ENCODE data around the gene BZW1.

The BZW1 gene

DNA sequence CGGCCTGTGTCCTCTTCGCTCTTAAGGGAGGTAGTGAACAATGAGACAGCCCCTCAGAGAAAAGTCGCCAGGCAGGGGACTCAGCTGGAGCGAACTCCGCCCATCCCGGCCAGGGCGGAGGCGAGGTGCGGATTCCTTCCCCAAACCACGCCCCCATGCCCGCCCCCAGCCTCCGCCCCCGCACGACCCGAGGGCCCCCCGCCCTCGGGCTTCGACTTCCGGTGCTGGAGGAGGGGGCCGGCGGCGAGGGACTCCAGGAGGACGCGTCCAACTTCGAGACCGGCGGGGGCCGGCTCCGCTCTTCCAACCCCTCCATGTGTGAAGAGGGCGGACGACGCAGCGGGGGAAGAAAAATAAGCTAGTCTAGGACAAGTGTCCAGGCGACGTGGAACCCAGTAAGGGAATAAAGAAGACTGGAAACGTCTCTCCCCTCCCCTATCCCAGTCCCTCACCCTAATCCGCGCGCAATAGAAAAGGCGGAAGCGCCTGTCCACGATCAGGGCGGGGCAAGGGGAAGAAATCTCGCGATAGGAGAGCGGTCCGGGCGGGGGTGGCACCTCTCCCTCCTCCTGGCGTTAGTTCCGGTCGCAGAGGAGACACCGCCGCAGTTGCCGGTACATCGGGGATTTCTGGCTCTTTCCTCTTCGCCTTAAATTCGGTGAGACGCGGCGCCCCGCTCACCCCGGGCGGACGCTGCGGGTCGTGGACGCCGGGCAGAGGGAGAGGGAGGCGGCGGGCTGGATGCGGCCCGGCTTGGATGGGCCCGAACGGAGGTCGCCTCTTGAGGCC, at the start of gene BZW1:
BZW1 (plus strand) TSS at position 578 of the 789 bp plus-strand sequence. CDS start 1,308 bp downstream, outside the sequence.
- peak; percentile 80 to 89 for ATAC-seq

DNA sequence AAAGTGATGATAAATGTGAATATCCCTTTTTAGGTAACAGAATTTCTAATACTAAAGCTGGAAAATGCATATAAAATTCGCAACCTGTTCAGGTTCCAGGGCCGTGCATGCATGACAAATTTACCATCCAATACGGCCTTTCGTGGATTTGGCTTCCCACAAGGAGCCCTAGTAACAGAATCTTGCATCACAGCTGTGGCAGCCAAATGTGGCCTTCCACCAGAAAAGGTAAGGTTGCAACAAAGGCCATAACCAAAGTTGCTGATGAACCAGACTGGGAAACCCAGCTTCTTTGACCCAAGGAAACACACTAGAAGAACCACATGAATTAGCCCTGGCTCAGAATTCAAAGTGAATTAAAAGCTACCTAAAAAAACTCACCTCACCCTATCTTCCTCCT, 49.6 kb upstream of the BZW1 start:
- ATAC-seq = no peak

- ATAC-seq = no peak
These were observed 48.3 kb upstream of the BZW1 start for GRCh38 chr2:200763422-200763821.

DNA sequence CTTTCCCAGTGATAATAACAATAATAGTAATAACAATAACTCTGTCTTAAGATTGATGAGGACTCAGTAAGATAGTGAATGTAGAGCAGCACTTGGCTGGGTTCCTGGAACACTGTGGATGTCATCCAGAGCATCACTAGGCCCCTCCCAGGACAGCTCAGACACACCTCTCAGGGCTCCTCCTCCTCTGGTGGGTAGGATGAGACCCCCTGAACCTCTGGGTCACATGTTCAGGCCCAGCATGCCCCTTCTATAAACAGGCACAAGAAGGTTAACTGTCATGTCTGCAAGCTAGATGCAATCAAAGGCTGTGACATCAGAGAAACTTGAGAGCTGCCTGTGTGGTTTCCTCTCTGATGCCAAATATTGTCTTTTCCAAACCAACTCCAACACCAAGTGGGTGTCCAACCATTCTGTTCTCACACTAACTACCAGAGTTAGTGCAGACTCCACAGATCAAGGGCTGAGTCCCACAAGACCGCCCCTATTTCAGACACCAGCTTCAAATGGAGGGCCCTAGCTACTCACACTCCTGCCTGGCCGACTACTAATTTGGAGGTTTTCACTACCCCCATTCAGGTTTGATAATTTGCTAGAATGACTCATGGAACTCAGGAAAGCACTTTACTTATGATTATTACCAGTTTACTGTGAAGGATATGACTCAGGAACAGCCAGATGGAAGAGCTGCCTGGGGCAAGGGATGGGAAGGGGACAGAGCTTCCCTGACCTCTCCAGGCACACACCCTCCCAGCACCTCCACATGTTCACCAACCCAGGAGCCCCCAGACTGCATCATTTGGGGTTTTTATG, 46.4 kb upstream of the BZW1 start:
- ATAC-seq = peak; percentile 90 to 91

- no peak for ATAC-seq
These were observed 45.6 kb upstream of the BZW1 start for GRCh38 chr2:200765995-200766660.

DNA sequence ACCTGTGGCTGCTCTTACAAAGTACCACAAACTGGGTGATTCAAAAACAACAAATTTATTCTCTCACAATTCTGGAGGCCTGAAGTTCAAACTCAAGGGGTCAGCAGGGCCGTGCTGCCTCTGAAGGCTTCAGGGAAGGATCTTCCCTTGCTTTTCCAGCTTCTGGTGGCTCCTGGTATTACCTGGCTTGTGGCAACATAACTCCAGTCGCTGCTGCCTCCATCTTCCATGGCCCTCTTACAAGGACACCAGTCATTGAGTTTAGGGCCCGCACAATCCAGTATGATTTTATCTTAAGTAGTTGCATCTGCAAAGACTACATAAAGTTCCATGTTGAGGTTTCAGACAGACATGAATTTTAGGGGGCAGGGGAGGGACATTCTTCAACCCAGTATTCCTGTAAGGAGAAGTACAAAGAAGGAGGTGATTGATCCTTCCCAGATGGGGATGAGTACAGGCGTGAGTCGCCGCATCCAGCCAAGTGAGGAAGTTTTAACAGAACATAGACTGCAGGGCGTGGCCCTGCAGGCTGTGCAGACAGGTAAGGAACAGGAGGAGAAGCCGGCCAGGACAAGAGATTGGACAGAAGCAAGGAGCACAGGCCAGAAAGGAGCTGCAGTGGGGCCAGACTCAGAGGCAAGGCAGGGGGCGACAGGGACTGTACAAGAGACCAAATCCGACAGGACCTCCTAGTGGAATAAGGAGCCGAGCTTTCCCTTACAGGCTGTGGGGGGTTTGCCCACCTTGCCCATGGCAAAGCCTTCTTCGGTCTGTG, 44.4 kb upstream of the BZW1 start:
- no peak for ATAC-seq

- ATAC-seq = no peak
These were observed 40.9 kb upstream of the BZW1 start for GRCh38 chr2:200770847-200771246.

DNA sequence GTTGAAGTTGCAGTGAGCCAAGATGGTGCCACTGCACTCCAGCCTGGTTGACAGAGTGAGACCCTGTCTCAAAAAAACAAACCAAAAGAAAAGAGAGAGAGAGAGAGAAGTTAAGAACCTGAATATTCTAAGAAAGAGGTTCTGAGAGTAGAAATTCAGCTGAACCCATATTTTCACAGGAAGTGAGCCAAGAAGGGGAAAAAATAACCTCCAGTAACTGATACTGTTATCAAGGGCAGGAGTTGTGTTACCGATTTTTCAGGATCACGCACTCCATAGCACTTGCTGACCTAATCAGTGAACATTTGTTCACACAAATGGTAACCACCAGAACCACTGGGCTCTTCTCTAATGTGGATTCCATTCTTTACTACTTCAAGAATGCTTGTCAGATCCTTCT, 39.1 kb upstream of the BZW1 start:
- ATAC-seq = no peak

DNA sequence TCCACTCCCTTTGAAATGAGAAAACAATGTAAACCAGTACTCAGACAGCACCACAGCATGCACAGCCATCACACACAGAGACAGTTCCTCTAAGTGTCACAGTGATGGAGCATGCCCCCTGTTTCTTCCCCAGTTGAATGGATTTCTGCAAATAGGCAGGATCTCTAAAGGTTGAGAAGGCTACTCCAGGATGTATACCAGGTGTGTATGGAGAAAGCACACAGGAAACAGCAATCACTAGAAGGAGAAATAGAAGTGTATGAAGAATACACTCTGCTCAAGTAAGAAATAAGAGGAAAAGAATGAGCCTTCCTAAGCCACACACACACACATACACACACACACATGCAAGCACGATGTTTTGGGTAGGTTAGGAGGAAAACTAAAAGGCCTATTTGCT, 38.6 kb upstream of the BZW1 start:
- no peak for ATAC-seq

DNA sequence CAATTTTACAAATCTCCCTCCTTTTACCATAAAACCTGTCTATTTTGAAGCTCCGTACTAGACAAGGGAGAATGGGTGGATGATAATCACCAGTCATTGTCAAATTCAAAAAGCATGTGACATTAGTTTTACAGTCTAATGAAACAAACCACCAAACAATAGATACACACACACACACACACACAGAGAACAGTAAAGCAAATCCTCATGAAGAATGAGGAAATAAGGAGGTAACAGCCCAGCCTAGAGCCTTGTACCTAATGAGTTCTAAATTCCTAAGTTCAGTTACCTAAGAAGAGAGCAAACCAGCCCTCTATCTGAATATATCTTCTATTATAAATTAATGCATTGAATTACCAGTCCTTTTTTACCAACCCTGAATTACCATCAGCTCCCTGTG, 36.8 kb upstream of the BZW1 start:
- ATAC-seq = no peak

DNA sequence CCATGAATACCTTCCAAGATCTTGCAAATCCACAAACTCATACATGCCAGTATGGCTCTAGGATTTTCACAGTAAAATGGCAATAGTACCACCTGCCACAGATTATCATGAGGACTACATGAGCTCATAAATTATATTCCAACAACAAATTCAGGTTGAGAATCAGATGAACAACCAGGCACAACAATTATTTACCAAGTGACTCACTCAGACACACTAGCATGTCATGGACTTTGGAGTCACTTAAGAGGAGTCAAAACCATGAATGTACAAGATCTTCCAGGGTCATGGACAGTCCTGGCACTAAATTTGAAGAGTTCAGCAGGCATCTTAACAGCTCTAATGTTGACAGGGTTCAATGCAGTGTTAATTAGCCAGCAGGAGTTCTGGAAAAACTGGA, 34.4 kb upstream of the BZW1 start:
- no peak for ATAC-seq

DNA sequence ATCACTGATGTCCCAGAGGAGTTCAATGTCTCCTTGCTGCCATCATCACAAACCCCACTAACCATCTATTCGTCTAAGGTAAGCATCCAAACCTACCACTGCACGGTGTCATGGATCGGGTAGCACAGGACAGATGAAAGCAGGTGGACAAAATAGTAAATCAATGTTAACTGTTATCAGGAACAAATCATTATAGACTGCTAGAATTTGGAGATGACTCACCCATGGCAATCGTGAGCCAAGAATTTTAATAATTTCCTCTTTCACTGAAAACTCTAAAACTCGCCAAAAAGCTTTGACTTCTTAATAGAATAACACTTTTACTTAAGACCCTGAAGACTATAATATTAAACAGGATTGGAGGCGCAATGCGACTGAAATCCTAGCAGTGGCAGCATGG, 33.7 kb upstream of the BZW1 start:
- no peak for ATAC-seq

DNA sequence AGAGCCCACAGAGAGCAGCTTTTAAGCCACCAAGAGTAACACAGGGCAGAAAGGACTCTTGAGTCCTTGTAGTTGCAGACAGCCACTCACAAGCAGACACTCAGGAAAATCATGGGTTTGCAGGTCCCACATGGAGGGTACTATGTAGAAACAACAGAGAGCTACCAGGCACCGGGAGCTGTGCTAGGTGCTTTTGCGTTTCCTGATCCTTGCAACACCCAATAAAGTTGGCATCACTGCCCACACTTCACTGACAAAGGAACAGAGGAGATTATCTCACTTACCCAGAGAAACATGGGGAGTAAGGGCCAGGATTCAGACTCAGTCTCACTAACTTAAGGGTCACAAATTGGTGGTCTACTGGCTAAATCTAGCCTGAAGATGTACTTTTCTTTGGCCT, 32.5 kb upstream of the BZW1 start:
- ATAC-seq = no peak

DNA sequence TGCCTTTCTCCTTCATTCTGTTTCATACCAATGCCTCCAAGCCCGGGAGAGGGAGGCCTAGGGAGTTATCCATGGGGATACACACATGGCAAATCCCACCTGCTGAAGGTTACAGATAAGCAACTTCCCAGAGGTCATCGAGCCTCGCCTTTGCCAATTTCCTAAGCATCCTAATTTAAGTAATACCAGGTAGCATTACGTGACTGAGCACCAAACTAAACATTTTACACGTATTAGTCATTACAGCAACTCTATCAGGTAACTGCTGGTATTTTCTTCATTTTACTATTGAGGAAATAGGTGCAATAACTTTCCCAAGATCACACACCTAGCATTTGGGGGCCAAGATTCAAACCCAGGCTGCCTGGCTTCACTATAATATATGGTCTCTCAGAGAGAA, 30.1 kb upstream of the BZW1 start:
- no peak for ATAC-seq

- no peak for ATAC-seq
These were observed 29.5 kb upstream of the BZW1 start for GRCh38 chr2:200782251-200782650.

DNA sequence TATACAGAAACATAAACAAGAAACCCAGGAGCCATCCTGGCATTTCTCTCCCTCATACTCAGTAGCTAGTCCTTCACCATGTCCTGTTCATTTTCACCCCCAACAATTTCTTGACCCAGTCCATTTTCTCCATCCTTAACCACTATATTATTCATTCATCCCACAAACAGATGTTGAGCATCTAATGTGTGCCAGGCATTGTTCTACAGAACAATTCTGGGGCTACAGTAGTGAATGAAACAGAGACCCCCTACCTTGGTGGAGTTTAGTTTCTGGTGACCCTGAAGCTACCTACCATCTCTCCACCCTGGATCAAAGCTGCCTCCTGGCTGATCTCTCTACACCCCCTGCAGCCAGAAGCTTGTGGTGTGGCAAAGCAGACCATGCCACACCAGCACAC, 27.5 kb upstream of the BZW1 start:
- ATAC-seq = no peak

- ATAC-seq = no peak
These were observed 25.3 kb upstream of the BZW1 start for GRCh38 chr2:200786423-200786822.

GRCh38 chr2:200786826-200787225, 24.9 kb upstream of the BZW1 start:
- no peak for ATAC-seq

- ATAC-seq = peak in 1 of 2 donors; percentile 45
These were observed 24.2 kb upstream of the BZW1 start for GRCh38 chr2:200787351-200788120.

DNA sequence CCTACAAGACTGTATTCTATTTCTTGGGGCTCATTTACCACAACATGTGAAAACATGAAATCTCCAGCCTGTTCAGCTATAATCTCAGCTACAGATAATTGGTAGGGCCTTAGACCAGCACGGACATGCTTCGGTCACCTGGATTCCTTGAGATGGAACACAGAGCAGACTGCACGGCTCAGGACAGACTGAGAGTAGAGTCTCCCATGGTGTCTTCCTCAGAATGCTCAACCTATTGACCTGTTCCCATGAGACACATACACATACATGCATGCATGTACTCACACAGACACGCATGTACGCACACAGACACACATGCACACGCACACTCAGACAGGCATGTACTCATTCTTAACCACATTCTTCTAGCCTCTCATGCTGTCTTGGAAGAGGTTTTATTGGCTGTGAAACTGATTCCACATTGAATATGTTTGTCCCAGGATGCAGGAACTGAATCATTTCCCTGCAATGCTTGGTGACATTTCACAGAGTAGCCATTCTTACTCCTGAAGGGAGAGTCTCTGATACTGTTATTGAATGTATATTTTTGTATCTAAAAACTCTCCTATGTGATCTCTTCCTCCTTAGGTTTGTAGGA, 23.5 kb upstream of the BZW1 start:
- no peak for ATAC-seq

DNA sequence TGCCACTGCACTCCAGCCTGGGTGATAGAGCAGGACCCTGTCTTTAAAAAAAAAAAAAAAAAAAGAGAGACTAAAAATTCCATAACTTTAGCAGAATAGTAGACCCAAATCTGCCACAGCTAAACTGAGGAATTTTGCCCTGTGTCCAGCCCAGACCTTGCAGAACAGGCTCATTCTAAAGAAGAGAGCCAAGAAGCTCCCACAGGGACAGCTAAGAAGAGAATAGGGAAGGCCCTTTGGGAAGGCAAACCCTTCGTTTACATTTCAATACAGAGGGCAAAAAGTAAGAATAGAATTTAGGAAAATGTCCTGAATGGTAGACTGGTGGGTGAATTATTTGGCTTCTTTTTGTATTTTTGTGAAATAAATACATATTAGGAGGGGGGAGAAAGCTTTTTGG, 21.5 kb upstream of the BZW1 start:
- ATAC-seq = no peak

DNA sequence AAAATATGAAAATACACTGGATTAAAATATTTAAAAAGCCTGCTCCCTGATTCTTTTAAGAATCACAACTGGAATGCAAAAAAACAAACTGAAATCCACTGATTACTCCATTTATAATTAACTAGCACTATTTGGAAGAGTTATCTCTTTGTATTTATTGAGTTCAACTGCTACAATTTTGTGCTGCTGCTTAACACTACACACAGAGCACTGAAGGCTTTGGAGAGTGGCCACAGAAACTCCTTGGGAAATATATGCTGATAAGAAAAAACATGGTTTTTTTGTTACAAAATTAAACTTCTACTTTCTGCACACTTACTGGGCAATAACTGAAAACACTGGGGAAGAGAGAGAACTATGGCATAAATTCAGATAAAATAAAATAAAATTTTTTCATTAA, 19.8 kb upstream of the BZW1 start:
- ATAC-seq = no peak
